ENCODE results near the gene ATXN7L1. TPM values are rescaled to one million over a fixed set of nuclear protein-coding genes. Genes with fewer than 3 reads are reported as not detected.
A peak's percentile ranks its signal among the peaks of the same experiment; 100 is the strongest.

ATXN7L1 gene
- total RNA-seq, 1 experiment from 2014 or later, result 38.5 TPM

GRCh38 chr7:105863876-105864275 is 12.5 kb downstream of the ATXN7L1 start:
- DNase-seq (ENCODE audit: low spot score) (no peak), ATAC-seq (peak; percentile 26; the same call in 1 of the 2 replicates)
- no peaks in the 10 kb centered on the region for H3K27me3 Mint-ChIP-seq (ENCODE audit: low read depth)
- H3K4me3 Mint-ChIP-seq, result no peak overlapping the region
- peaks cover 53% of the 10 kb centered on the region for H3K4me1 Mint-ChIP-seq
- TF ChIP-seq KAT7 (CRISPR knock-in tag; IDR thresholded peaks at IDR 0.05; ENCODE audit: borderline replicate concordance), result no peak
- no peak for TF ChIP-seq USF1 (CRISPR knock-in tag; IDR thresholded peaks at IDR 0.05)
- no peak for TF ChIP-seq CREB1 (CRISPR knock-in tag; IDR thresholded peaks at IDR 0.05)
- H3K9me3 Mint-ChIP-seq, result no peaks in the 10 kb centered on the region
- peak overlapping the region; percentile 77 for H3K27ac Mint-ChIP-seq
- ChIA-PET CTCF (interaction anchor here (0.6 to 1.3 kb wide), 5 partner anchors 11 to 207 kb away, joined by 3 to 5 read pairs (median 4); no protein-coding TSS in a partner anchor), POLR2A (interaction anchor here (0.6 to 0.9 kb wide), 4 partner anchors 12 to 1085 kb away, joined by 3 to 7 read pairs (median 4); no protein-coding TSS in a partner anchor)
- peaks cover 23% of the 10 kb centered on the region for H3K36me3 Mint-ChIP-seq

- no peak overlapping the region for H3K4me3 Mint-ChIP-seq
- TF ChIP-seq E2F4 (CRISPR knock-in tag; IDR thresholded peaks at IDR 0.05; ENCODE audit: borderline replicate concordance, low read depth) (no peak), AFF4 (CRISPR knock-in tag; IDR thresholded peaks at IDR 0.05; ENCODE audit: borderline replicate concordance) (no peak), ZNF532 (CRISPR knock-in tag; IDR thresholded peaks at IDR 0.05; ENCODE audit: borderline replicate concordance) (no peak), NR2C2 (CRISPR knock-in tag; IDR thresholded peaks at IDR 0.05) (no peak), HMGXB4 (CRISPR knock-in tag; IDR thresholded peaks at IDR 0.05) (no peak)
- DNase-seq (ENCODE audit: low spot score), result no peak
- no peaks in the 10 kb centered on the region for H3K27me3 Mint-ChIP-seq (ENCODE audit: low read depth)
- H3K4me1 Mint-ChIP-seq, result peaks cover 53% of the 10 kb centered on the region
- H3K27ac Mint-ChIP-seq, result peak overlapping the region; percentile 72
- ChIA-PET CTCF (interaction anchor here (1.5 to 2.0 kb wide), 2 partner anchors 14 to 206 kb away, joined by 4 to 7 read pairs; no protein-coding TSS in a partner anchor), POLR2A (no interaction called here)
- no peaks in the 10 kb centered on the region for H3K9me3 Mint-ChIP-seq
- H3K36me3 Mint-ChIP-seq, result peaks cover 18% of the 10 kb centered on the region
- no peak for ATAC-seq
Measured at GRCh38 chr7:105862770-105863169, 13.6 kb downstream of the ATXN7L1 start.

GRCh38 chr7:105862276-105862675 is 14.1 kb downstream of the ATXN7L1 start:
- Mint-ChIP-seq H3K4me1 (peaks cover 57% of the 10 kb centered on the region), H3K27ac (no peak overlapping the region), H3K36me3 (peaks cover 18% of the 10 kb centered on the region), H3K27me3 (ENCODE audit: low read depth) (no peaks in the 10 kb centered on the region), H3K4me3 (no peak overlapping the region), H3K9me3 (no peaks in the 10 kb centered on the region)
- CTCF ChIA-PET, result interaction anchor here (1.5 to 2.0 kb wide), 2 partner anchors 15 to 205 kb away, joined by 4 to 7 read pairs; no protein-coding TSS in a partner anchor
- no peak for ATAC-seq
- POLR2A ChIA-PET, result no interaction called here
- DNase-seq (ENCODE audit: low spot score), result no peak
- TF ChIP-seq ERG (CRISPR knock-in tag; IDR thresholded peaks at IDR 0.05) (no peak), ZNF121 (CRISPR knock-in tag; IDR thresholded peaks at IDR 0.05) (no peak), FOXP1 (CRISPR knock-in tag; IDR thresholded peaks at IDR 0.05; ENCODE audit: borderline replicate concordance) (no peak), USF2 (CRISPR knock-in tag; IDR thresholded peaks at IDR 0.05) (no peak), TEAD4 (CRISPR knock-in tag; IDR thresholded peaks at IDR 0.05) (no peak)
